DMS53 (cell line): ENCODE data around the gene PARVB.
A peak's percentile ranks its signal among the peaks of the same experiment; 100 is the strongest.
"Not testable (repeated sequence)": the region's sequence is repeated elsewhere in the genome, so short reads cannot be mapped to it uniquely, and the experiment has no call there.

ENCODE experiments used
- DNase-seq: peaks from one replicate; lab custom pipeline; 2025; lab: John Stamatoyannopoulos, UW

PARVB gene

GRCh38 chr22:44110656-44111055, 86.6 kb downstream of the PARVB start:
- DNase-seq: not testable (repeated sequence)

GRCh38 chr22:44111562-44112155, 87.6 kb downstream of the PARVB start:
- DNase-seq: no peak

- no peak for DNase-seq
These were observed 88.1 kb downstream of the PARVB start for GRCh38 chr22:44112191-44112590.

- no peak for DNase-seq
These were observed 92.2 kb downstream of the PARVB start for GRCh38 chr22:44116331-44116730.

GRCh38 chr22:44116755-44117684, 92.9 kb downstream of the PARVB start:
- DNase-seq: no peak

- no peak for DNase-seq
These were observed 93.6 kb downstream of the PARVB start for GRCh38 chr22:44117746-44118145.

GRCh38 chr22:44118645-44119315, 94.7 kb downstream of the PARVB start:
- no peak for DNase-seq

GRCh38 chr22:44119669-44120313, 95.7 kb downstream of the PARVB start:
- DNase-seq: no peak

- no peak for DNase-seq
These were observed 96.2 kb downstream of the PARVB start for GRCh38 chr22:44120314-44120704.

- DNase-seq: no peak
These were observed 101.3 kb downstream of the PARVB start for GRCh38 chr22:44125421-44125820.

GRCh38 chr22:44126807-44127206, 102.7 kb downstream of the PARVB start:
- DNase-seq: no peak

GRCh38 chr22:44127356-44127755, 103.3 kb downstream of the PARVB start:
- no peak for DNase-seq

- peak; percentile 34 for DNase-seq
These were observed 105.0 kb downstream of the PARVB start for GRCh38 chr22:44128958-44129618.

GRCh38 chr22:44129619-44129976, 105.5 kb downstream of the PARVB start:
- DNase-seq: peak; percentile 84

GRCh38 chr22:44130076-44130711, 106.1 kb downstream of the PARVB start:
- DNase-seq: peak; percentile 88

GRCh38 chr22:44131412-44131811, 107.3 kb downstream of the PARVB start:
- no peak for DNase-seq

- no peak for DNase-seq
These were observed 108.0 kb downstream of the PARVB start for GRCh38 chr22:44131989-44132685.

GRCh38 chr22:44132724-44133123, 108.6 kb downstream of the PARVB start:
- no peak for DNase-seq

- DNase-seq: no peak
These were observed 109.1 kb downstream of the PARVB start for GRCh38 chr22:44133161-44133560.

GRCh38 chr22:44133901-44134571, 109.9 kb downstream of the PARVB start:
- no peak for DNase-seq
